Adipocyte (in vitro differentiated cells): ENCODE results near the gene DAPL1.

Experiments used
- DNase-seq: peaks from one replicate; pipeline ENCODE4 v3.0.0-alpha.2; 2015; ENCODE audit warnings: low read depth
- H3K27me3 ChIP-seq: replicated peaks from 2 replicates; pipeline ENCODE4 v1.7.0; 2013; ENCODE audit warnings: mild to moderate bottlenecking, low read length, moderate library complexity; ENCODE audit not compliant: control insufficient read depth, insufficient read depth
- H3K36me3 ChIP-seq: 2 replicates; pipeline ENCODE4 v1.7.0; 2013; ENCODE audit warnings: low read length, mild to moderate bottlenecking, moderate library complexity; ENCODE audit not compliant: control insufficient read depth, insufficient read depth, severe bottlenecking
- H3K4me1 ChIP-seq: 2 replicates; pipeline ENCODE4 v1.7.0; 2013; ENCODE audit warnings: mild to moderate bottlenecking, low read length, moderate library complexity; ENCODE audit not compliant: control insufficient read depth, insufficient read depth
- H3K4me3 ChIP-seq: 2 replicates; pipeline ENCODE4 v1.7.0; 2013; ENCODE audit warnings: mild to moderate bottlenecking, low read length, moderate library complexity
- H3K9ac ChIP-seq: 2 replicates; pipeline ENCODE4 v1.7.0; 2013; ENCODE audit warnings: mild to moderate bottlenecking, low read length, moderate library complexity
- H3K9me3 ChIP-seq: 2 replicates; pipeline ENCODE4 v1.7.0; 2013; ENCODE audit warnings: mild to moderate bottlenecking, low read length, moderate library complexity; ENCODE audit not compliant: control insufficient read depth

DAPL1 gene

DNA sequence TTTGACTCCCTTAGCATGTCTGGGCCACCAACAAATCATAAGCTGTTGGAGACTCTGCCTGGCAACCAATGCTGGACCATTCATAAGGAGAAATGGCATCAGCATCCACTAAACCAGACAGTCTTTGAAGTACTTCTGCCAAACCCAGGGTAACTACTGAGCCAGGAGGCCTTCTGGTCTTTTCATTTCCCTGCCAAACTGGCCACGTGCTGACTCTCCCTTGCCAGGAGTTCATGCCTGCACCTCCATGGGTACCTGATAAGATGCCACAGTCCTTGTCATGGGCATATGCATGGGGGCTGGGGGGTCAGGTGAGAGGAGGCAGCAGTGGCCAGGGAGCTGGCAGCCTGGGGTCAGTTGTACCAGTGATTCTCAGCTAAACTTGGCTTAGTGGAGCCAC, 34.2 kb upstream of the DAPL1 start:
- H3K9me3 ChIP-seq, result peaks cover 7% of the 10 kb centered on the region
- H3K36me3 ChIP-seq, result no peaks in the 10 kb centered on the region
- H3K27me3 ChIP-seq, result no peaks in the 10 kb centered on the region
- DNase-seq, result no peak
- peaks cover 11% of the 10 kb centered on the region for H3K4me1 ChIP-seq
- no peak overlapping the region for H3K4me3 ChIP-seq
- H3K9ac ChIP-seq, result no peak overlapping the region

DNA sequence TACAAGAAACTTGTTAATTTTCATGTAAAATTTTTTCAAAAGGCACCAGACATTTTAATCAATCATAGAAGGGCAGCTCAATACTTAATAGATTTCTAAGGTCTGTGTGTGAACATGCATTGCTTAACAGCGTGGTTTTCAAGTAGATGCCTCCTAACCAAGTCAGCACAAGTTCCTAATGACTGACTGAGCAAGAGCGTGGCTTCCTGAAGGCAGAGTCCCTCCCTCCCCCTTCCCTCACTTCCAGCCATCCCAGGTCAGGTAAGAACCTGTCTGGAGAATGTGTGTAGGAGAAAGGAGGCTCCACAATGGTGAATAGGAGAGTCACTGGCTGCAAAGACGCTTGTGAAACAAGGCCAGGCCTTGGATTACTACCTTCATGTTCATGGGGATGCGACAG, 33.5 kb upstream of the DAPL1 start:
- peaks cover 7% of the 10 kb centered on the region for H3K9me3 ChIP-seq
- no peak overlapping the region for H3K4me3 ChIP-seq
- no peak for DNase-seq
- H3K27me3 ChIP-seq, result no peaks in the 10 kb centered on the region
- no peaks in the 10 kb centered on the region for H3K36me3 ChIP-seq
- no peak overlapping the region for H3K9ac ChIP-seq
- H3K4me1 ChIP-seq, result peaks cover 11% of the 10 kb centered on the region

DNA sequence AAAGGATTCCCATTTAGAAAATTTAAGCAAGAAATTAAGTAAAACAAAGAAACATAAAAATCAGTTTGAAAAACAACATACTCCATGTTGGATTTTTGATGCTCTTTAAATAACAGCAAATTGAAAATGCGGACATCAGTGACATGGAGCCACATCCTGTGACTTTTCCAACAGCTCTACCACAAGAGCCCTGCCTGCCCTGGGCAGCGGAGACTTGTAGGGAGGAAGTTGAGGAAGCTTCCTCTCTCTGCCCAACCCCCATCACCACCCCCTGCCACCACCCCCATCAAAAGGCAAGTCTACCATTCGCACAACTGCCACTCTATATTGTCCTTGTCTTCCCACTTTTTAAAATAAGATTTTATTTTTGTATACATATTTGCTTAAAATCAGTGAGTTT, 32.8 kb upstream of the DAPL1 start:
- Histone ChIP-seq H3K9me3 (peaks cover 7% of the 10 kb centered on the region), H3K4me1 (peaks cover 11% of the 10 kb centered on the region), H3K4me3 (no peak overlapping the region), H3K27me3 (no peaks in the 10 kb centered on the region), H3K9ac (no peak overlapping the region), H3K36me3 (no peaks in the 10 kb centered on the region)
- DNase-seq, result no peak

DNA sequence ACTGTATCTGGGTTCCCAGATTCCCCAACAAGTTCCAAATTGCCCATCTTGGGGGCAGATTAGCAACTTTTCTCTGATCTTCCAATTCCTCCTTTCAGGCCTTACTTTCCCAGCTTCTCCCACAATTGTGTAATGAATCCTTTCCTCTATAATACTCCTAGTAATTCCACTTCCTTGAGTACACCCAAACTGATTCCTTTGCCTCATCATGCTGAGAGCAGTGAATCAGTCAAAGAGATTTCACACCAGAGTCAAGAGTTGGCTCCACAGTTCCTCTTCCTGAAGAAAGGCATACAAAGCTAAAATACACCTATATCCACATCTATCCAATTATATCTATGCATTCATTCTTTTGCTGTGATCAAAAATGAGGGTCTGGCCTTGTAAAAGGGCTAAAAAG, 28.6 kb upstream of the DAPL1 start:
- Histone ChIP-seq H3K4me3 (no peak overlapping the region), H3K9ac (no peak overlapping the region), H3K9me3 (peaks cover 6% of the 10 kb centered on the region), H3K27me3 (no peaks in the 10 kb centered on the region), H3K36me3 (no peaks in the 10 kb centered on the region), H3K4me1 (peaks cover 3% of the 10 kb centered on the region)
- no peak for DNase-seq

DNA sequence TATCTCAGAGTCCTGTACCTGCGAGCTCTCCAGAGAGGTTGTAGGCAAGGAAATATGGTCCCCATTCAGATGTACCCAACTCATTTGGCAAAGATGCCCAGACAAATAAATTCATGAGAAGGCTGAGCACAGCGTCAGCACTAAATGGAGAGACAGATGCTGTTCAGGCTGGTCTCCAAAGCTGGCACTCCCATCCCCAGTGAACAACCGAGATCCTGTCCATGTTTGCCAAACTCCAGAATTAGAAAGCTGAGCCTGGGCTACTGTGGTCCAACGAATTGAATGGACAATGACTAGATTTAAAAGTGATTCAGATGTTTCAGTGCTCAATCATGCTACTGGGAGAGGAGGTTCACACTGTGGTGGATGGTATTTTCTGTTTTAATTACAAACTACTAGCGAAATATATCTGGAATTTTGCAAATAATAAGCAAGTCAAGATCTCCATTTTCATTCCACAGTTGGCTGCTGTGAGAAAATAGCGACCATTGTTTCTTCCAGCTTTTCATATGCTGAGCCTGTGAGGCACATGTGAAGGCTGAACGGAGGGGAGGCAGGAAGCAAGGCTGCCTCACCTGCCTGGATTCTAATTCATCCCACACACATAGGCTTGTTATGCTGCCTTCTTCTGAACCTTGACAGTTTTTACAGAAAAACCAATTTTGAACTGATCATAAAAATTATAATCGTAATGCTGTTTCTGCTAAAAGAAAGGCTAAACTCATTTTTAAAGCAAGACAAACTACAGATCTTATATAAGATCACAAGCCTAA, 22.6 kb upstream of the DAPL1 start:
- H3K4me1 ChIP-seq, result peaks cover 49% of the 10 kb centered on the region
- H3K27me3 ChIP-seq, result no peaks in the 10 kb centered on the region
- H3K9me3 ChIP-seq, result peaks cover 5% of the 10 kb centered on the region
- no peak overlapping the region for H3K4me3 ChIP-seq
- DNase-seq, result no peak
- H3K36me3 ChIP-seq, result no peaks in the 10 kb centered on the region
- H3K9ac ChIP-seq, result no peak overlapping the region

DNA sequence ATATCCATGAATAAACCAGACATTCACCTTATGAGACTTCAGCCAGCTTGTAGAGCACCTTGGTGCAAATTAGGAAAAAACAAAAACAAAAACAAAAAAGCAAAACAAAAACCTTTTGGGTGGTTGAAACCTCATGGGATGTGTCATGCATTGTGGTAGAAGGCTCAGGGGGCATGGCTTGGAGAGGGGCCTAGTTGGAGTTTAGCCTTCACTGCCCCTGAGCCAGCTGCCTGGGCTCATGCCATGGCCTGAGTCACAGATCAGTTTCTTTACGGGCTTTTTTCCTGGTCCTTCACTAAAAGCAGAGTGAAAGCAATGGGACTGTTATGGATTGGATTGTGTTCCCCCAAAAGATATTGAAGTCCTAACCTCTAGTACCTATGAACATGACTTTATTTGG, 22.0 kb upstream of the DAPL1 start:
- Histone ChIP-seq H3K4me1 (peaks cover 55% of the 10 kb centered on the region), H3K9ac (no peak overlapping the region), H3K4me3 (no peak overlapping the region), H3K9me3 (no peaks in the 10 kb centered on the region), H3K27me3 (no peaks in the 10 kb centered on the region), H3K36me3 (no peaks in the 10 kb centered on the region)
- peak; percentile 52 for DNase-seq

DNA sequence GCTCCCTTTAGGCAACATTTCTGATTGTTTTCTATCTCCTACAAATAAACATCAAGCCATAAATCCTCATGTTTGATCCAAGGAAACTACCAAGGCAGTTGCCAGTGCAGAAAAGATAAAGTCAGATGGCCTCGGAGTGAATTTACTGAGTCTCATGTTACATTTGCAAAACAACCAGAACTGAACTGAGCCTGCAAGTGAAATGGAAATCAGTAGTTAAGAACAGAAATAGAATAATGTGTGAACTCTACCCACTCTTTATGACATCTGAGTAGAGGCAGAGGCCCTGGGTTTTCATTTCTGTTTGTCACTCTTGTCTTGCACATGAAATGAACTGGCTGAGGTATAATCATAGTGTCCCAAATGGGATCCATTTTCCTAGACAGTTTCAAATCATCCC, 20.4 kb upstream of the DAPL1 start:
- no peaks in the 10 kb centered on the region for H3K27me3 ChIP-seq
- no peaks in the 10 kb centered on the region for H3K9me3 ChIP-seq
- H3K4me3 ChIP-seq, result no peak overlapping the region
- peaks cover 71% of the 10 kb centered on the region for H3K4me1 ChIP-seq
- peak; percentile 44 for DNase-seq
- no peak overlapping the region for H3K9ac ChIP-seq
- no peaks in the 10 kb centered on the region for H3K36me3 ChIP-seq

DNA sequence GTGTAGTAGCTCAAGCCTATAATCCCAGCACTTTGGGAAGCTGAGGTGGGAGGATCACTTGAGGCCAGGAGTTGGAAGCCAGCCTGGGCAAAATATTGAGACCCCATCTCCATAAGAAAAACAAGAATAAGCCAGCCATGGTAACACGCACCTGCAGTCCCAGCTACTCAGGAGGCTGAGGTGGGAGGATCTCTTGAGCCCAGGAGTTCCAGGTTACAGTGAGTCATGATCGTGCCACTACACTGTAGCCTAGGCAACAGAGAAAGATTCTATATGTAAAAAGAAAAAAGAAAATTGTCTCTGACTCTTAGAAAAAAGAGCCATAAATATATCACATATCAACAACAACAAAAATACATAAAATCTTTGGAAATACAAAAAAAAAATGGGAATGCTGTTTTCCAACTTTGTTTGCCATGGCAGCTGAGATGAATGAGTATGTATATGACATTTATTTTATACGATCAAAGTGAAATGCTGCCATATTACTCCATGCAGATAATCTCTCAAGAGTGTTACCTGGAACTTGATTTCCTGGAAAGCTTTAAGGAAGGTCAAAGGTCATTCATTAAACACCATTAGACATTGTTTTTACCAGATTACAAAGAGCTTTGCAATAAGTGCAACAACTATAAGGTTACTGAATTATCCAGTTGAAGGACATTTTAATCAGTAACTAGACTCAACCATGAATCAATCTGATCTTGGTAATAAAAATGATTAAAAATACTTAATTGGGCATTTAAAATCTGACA, 19.7 kb upstream of the DAPL1 start:
- no peak for DNase-seq
- Histone ChIP-seq H3K4me3 (no peak overlapping the region), H3K27me3 (no peaks in the 10 kb centered on the region), H3K36me3 (no peaks in the 10 kb centered on the region), H3K9me3 (no peaks in the 10 kb centered on the region), H3K4me1 (peaks cover 72% of the 10 kb centered on the region), H3K9ac (no peak overlapping the region)

DNA sequence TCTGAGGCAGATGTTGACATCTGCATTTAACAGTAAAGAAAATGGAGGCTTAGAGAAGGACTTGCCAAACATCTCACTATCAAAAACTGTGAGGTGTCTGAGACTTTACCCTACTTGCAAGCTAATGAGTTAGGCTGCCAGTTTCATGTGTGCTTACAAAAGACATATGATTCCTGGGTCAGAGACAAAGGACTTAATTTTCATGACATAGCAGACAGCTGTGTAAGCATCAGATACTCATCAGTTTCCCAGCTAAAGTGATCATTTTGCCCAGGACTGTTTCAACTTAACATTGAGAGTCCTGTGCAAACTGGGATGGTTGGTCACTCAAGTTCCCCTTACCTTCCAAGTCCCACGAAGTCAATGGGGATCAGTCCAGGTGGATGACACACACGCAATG, 18.9 kb upstream of the DAPL1 start:
- H3K4me1 ChIP-seq, result peaks cover 78% of the 10 kb centered on the region
- H3K4me3 ChIP-seq, result peak overlapping the region; percentile 17
- no peaks in the 10 kb centered on the region for H3K27me3 ChIP-seq
- H3K9ac ChIP-seq, result peak overlapping the region; percentile 63
- no peaks in the 10 kb centered on the region for H3K36me3 ChIP-seq
- no peak for DNase-seq
- no peaks in the 10 kb centered on the region for H3K9me3 ChIP-seq

DNA sequence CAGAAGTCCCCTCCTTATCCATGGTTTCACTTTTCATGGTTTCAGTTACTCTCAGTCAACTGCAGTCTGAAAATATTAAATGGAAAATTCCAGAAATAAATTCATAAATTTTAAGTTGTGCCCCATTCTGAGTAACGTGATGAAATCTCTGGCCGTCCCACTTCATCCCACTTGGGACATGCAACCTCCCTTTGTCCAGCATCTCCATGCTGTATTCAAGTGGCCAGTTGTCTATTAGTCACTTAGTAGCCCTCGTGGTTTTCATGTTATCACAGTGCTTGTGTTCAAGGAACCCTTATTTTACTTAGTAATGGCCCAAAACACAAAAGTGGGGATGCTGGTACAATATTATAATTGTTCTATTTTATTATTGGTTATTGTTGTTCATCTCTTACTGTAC, 18.0 kb upstream of the DAPL1 start:
- no peaks in the 10 kb centered on the region for H3K9me3 ChIP-seq
- no peaks in the 10 kb centered on the region for H3K27me3 ChIP-seq
- H3K36me3 ChIP-seq, result no peaks in the 10 kb centered on the region
- peaks cover 86% of the 10 kb centered on the region for H3K4me1 ChIP-seq
- DNase-seq, result no peak
- peak overlapping the region; percentile 17 for H3K4me3 ChIP-seq
- H3K9ac ChIP-seq, result peak overlapping the region; percentile 68

DNA sequence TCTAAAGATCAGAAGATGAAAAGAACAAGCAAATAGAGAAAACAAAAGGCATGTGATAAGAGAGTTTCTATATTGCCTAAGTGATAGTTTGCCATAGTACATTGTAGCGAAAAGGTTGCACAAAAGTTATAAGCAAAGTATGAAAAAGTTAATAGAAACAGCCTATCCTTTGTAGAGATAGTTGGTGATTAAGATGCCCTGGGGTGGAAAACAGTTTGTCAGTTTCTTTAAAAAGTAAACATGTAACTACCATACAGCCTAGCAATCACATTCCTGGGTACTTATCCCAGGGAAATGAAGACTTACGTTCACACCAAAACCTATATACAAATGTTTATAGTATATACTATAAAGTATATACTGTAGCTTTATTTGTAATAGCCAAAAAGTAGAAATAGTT, 16.9 kb upstream of the DAPL1 start:
- Histone ChIP-seq H3K9me3 (no peaks in the 10 kb centered on the region), H3K36me3 (no peaks in the 10 kb centered on the region), H3K4me1 (peaks cover 88% of the 10 kb centered on the region), H3K9ac (peak overlapping the region; percentile 68), H3K27me3 (no peaks in the 10 kb centered on the region), H3K4me3 (peak overlapping the region; percentile 43)
- DNase-seq, result peak; percentile 15
